HL-60 (cell line): ENCODE data around the gene ABCB6.

Experiments used
- DNase-seq, 2 experiments: peaks; one replicate each; pipeline ENCODE4 v3.0.0-alpha.2; 2010 to 2020; ENCODE audit warnings: low read depth in 1 of 2, low spot score in 1 of 2
- H3K27ac ChIP-seq: fragments of 250-450 bp; sonication (Bioruptor Pico); replicated peaks from 2 replicates; pipeline ENCODE4 v1.5.1; 2020; ENCODE audit warnings: mild to moderate bottlenecking, moderate library complexity
- H3K27me3 ChIP-seq: fragments of 250-450 bp; sonication (Bioruptor Pico); 2 replicates; pipeline ENCODE4 v1.5.1; 2021; ENCODE audit warnings: mild to moderate bottlenecking, moderate library complexity; ENCODE audit not compliant: insufficient read depth, poor library complexity, severe bottlenecking
- H3K4me3 ChIP-seq: replicated peaks from 2 replicates; pipeline ENCODE4 v1.5.1; 2011; ENCODE audit warnings: mild to moderate bottlenecking, control low read depth, low read length; ENCODE audit not compliant: insufficient read depth
- GABPA ChIP-seq: IDR thresholded peaks from 2 replicates; pipeline ENCODE4 v1.6.1; 2012; ENCODE audit warnings: low read depth
- POLR2AphosphoS5 ChIP-seq: IDR thresholded peaks from 2 replicates; pipeline ENCODE4 v1.6.1; 2012; ENCODE audit warnings: low read depth
- SPI1 ChIP-seq: IDR thresholded peaks from 2 replicates; pipeline ENCODE4 v1.6.1; 2012; ENCODE audit warnings: low read depth, mild to moderate bottlenecking, borderline replicate concordance
- long read RNA-seq: library from polyadenylated mRNA; unstranded; transcript quantifications from one replicate; pipeline ENCODE4 v2.0.0, GENCODE V29; 2020
- TF ChIP-seq, protein P1 (sequence below): IDR thresholded peaks from one replicate; pipeline ENCODE4 v1.5.1; 2011; ENCODE audit warnings: low read length, control low read depth, inconsistent platforms; ENCODE audit not compliant: insufficient read depth
- TF ChIP-seq, protein P2 (sequence below): IDR thresholded peaks from 2 replicates; pipeline ENCODE4 v1.6.1; 2012; ENCODE audit warnings: low read depth; ENCODE audit not compliant: insufficient replicate concordance

ABCB6 gene
- long read RNA-seq, partial matches to known transcripts, result 0 of 3 reads
- long read RNA-seq, other reads (novel, unspliced or antisense), result 3 of 3 reads

DNA sequence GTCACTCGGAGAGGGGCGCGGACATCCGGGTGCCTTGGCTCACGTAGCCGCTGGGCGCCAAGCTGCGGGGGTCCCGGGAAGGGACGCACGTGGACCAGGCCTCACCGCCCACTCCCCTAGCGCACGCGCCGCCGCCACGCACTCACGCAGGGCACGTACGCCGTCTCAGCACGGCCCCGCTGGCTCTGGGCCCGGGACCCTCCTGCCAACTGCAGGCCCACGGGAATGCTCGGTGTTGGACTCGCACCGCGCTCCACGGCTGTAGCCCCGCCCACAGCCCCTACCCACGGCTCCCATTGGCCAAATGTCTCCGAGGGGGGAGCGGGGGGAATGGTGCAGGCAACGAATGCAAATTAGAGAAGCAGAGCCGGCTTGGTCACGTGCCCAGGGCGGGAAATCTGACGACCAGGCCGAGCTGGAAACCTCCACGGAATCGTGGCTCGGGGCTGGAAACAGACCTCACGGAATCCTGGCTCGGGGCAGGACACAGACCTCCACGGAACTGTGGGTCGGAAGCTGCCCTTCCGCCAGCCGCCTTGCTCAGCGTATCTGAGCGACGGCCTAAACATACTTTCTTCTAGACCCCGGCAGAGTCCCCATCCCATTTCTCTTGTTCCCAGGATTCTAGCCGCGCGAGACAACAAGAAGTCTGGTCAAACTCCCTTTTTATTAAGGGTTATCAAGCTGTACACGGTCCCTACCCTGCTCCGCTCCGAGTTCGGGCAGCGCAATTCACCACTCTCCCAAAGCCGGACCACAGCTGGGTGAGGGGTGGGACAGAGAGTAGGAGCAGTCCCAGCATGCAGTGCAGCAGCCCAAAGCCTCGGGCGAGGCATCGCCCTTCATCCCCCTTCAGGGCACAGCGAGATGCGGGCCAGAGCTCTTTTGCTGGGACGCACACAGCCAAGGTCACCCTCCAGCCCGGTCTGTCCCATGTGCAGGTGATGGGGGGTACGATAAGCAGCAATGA, at the start of gene ABCB6:
ABCB6 (minus strand) TSS at position 227 of the 970 bp plus-strand sequence. CDS start 285 bp downstream, outside the sequence.
- H3K4me3 ChIP-seq, result no peak within 1 kb of the TSS
- no peak for TF ChIP-seq SPI1
- TF ChIP-seq, protein P1, sequence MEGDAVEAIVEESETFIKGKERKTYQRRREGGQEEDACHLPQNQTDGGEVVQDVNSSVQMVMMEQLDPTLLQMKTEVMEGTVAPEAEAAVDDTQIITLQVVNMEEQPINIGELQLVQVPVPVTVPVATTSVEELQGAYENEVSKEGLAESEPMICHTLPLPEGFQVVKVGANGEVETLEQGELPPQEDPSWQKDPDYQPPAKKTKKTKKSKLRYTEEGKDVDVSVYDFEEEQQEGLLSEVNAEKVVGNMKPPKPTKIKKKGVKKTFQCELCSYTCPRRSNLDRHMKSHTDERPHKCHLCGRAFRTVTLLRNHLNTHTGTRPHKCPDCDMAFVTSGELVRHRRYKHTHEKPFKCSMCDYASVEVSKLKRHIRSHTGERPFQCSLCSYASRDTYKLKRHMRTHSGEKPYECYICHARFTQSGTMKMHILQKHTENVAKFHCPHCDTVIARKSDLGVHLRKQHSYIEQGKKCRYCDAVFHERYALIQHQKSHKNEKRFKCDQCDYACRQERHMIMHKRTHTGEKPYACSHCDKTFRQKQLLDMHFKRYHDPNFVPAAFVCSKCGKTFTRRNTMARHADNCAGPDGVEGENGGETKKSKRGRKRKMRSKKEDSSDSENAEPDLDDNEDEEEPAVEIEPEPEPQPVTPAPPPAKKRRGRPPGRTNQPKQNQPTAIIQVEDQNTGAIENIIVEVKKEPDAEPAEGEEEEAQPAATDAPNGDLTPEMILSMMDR, result no peak
- H3K27ac ChIP-seq, result no peak within 1 kb of the TSS
- DNase-seq, result no peak
- peaks cover 2% of the 10 kb centered on the region for H3K27me3 ChIP-seq

DNA sequence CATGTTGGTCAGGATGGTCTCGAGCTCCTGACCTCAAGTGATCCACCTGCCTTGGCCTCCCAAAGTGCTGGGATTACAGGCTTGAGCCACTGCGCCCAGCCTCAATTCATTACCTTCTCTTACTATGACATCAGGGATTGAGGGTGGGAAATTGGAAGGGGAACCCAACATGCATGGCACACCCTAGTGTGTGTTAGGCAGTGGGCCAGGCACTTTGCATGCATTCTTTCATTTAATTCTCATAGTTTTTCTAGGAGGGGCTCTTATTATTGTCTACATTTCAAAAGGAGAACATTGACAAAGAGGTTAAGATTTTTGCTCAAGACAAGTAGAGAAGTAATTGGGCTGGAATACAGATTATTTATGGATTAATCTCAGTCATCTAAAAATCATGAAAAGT, 49.5 kb upstream of the ABCB6 start:
- Histone ChIP-seq H3K27ac (no peak overlapping the region), H3K27me3 (no peaks in the 10 kb centered on the region), H3K4me3 (no peak overlapping the region)
- no peak for DNase-seq
- TF ChIP-seq GABPA, result no peak
- TF ChIP-seq SPI1, result no peak
- TF ChIP-seq, protein P2, sequence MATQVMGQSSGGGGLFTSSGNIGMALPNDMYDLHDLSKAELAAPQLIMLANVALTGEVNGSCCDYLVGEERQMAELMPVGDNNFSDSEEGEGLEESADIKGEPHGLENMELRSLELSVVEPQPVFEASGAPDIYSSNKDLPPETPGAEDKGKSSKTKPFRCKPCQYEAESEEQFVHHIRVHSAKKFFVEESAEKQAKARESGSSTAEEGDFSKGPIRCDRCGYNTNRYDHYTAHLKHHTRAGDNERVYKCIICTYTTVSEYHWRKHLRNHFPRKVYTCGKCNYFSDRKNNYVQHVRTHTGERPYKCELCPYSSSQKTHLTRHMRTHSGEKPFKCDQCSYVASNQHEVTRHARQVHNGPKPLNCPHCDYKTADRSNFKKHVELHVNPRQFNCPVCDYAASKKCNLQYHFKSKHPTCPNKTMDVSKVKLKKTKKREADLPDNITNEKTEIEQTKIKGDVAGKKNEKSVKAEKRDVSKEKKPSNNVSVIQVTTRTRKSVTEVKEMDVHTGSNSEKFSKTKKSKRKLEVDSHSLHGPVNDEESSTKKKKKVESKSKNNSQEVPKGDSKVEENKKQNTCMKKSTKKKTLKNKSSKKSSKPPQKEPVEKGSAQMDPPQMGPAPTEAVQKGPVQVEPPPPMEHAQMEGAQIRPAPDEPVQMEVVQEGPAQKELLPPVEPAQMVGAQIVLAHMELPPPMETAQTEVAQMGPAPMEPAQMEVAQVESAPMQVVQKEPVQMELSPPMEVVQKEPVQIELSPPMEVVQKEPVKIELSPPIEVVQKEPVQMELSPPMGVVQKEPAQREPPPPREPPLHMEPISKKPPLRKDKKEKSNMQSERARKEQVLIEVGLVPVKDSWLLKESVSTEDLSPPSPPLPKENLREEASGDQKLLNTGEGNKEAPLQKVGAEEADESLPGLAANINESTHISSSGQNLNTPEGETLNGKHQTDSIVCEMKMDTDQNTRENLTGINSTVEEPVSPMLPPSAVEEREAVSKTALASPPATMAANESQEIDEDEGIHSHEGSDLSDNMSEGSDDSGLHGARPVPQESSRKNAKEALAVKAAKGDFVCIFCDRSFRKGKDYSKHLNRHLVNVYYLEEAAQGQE, result no peak
- no peak for TF ChIP-seq POLR2AphosphoS5
- TF ChIP-seq, protein P1, result no peak

DNA sequence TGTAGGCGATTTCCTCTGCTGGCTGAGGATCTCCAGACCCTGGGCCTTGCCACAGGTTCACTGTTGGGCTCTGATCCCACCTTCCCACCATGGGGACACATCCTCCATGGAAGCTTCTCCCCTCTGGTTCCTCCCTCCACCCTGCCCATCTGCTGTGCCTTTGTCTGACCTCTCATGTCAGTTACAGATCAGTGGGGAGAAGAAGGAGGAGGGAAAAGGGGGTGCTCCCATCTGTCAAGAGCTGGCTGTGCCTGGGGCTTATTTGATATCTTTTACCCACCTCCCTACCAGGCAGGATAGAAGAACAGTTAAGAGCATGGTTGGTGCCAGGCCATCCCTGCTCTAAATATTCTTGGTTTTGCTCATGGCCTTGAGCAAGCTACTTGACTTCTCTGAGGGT, 48.1 kb upstream of the ABCB6 start:
- no peak for TF ChIP-seq GABPA
- TF ChIP-seq POLR2AphosphoS5, result no peak
- TF ChIP-seq, protein P2, result no peak
- TF ChIP-seq, protein P1, result no peak
- no peak for TF ChIP-seq SPI1
- Histone ChIP-seq H3K27ac (no peak overlapping the region), H3K27me3 (no peaks in the 10 kb centered on the region), H3K4me3 (no peak overlapping the region)
- DNase-seq, result no peak

DNA sequence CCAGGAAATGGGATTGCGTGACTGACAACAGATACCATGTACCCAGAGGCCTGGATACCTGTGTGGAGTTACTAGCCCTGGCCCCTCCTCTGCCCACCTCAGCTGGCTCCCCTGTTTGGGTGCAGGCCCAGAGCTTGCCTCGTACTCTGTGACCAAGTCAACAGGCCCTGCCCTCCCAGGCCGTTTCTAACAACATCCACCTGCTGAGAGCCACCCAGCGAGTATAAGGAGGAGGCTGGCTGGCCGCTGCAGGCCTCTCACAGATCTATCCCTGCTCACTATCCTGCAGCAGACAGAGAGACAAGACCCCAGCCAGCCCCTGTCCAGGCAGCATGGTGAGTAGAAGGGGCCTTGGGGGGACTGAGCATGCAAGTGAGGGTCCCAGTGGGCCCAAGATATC, 47.5 kb upstream of the ABCB6 start:
- no peak overlapping the region for H3K27ac ChIP-seq
- H3K27me3 ChIP-seq, result no peaks in the 10 kb centered on the region
- TF ChIP-seq SPI1, result no peak
- TF ChIP-seq, protein P1, result no peak
- no peak for TF ChIP-seq POLR2AphosphoS5
- no peak for TF ChIP-seq GABPA
- TF ChIP-seq, protein P2, result no peak

More for the DNA sequence above, 47.5 kb upstream of the ABCB6 start:
- H3K4me3 ChIP-seq, result no peak overlapping the region
- no peak for DNase-seq
